DMS53 (cell line): ENCODE measurements around the gene OGFOD3.
A peak's percentile ranks its signal among the peaks of the same experiment; 100 is the strongest.
"Not testable (repeated sequence)": the region's sequence is repeated elsewhere in the genome, so short reads cannot be mapped to it uniquely, and the experiment has no call there.

Source experiments
- DNase-seq: peaks from one replicate; lab custom pipeline; 2025; lab: John Stamatoyannopoulos, UW

The OGFOD3 gene

DNA sequence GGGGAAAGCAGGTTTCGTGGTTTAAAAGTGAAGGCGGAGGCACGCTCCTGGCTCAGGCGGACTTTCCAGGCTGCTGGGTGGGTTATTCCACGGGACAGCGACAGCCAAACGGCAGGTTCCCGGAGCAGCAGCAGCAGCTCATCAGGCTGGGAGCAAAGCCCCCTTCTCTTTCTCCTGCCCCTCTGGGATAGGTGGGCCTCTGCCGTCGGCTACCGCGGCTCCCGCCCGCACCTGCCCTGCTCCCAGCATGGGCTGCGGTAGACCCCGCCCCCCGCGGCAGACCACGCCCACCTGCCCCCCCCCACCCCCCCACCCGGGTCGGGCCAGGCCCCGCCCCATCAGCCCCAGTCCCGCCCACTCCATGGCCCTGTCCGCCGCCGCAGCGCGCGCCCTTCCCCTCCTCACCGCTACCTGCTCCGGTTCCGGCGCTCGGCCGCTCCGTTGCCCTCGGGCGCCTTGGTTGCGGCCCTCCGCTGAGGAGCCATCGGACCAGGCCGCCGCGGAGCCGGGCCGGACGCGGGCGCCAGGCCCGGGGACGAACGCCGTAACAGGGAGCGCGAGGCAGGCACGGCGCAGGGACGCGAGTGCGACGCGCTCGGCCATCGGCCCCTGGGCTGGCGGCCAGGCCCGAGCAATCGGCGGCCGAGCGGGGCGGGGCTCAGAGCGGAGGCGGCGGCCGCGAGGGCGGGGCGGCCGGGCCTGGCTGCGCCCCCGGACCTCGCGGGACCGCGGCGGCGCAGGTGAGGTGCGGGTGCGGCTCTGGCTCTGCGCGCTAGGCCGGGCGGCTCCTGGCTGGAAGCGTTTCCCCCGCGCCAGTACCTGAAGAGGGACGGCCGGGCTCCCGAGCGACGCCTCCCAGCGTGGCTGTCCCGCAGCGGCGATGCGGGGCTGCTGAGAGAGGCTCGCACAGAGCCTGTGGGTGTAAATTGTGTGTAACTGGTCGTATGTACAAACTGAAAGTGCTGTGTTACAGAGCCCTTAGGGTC is at the start of gene OGFOD3, which contains the start of gene HEXD:
OGFOD3 (minus strand) TSS at position 586 of the 986 bp plus-strand sequence; CDS start at position 485, 101 bp downstream.
HEXD (plus strand) TSS at position 347 of the 986 bp plus-strand sequence. CDS start 1,453 bp downstream, outside the sequence.
- peak; percentile 96 for DNase-seq

DNA sequence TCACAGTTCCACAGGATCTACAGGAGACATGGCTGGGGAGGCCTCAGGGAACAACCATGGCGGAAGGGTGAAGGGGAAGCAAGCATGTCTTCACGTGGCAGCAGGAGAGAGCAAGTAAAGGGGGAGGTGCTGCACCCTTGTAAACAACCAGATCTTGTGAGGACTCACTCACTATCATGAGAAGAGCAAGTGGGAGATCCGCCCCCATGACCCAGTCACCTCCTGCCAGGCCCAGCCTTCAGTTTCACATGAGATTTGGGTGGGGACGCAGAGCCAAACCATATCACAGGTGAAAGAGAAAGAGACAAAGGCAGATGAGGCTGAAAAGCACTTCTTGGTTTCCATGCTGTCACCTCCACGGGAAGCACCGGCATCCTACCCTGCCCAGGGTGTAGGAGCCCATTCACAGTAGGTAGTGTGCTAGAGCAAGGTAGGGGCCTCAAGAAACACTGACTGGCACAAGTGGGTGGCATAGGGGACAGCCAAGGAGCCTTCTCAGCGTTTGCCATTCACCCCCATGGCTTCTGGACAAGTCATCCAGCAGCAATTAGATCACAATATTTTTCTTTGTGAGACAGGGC is 46.7 kb upstream of the OGFOD3 start:
- DNase-seq = no peak

- DNase-seq = no peak
Measured at GRCh38 chr17:82464567-82464929, 46.2 kb upstream of the OGFOD3 start.

DNA sequence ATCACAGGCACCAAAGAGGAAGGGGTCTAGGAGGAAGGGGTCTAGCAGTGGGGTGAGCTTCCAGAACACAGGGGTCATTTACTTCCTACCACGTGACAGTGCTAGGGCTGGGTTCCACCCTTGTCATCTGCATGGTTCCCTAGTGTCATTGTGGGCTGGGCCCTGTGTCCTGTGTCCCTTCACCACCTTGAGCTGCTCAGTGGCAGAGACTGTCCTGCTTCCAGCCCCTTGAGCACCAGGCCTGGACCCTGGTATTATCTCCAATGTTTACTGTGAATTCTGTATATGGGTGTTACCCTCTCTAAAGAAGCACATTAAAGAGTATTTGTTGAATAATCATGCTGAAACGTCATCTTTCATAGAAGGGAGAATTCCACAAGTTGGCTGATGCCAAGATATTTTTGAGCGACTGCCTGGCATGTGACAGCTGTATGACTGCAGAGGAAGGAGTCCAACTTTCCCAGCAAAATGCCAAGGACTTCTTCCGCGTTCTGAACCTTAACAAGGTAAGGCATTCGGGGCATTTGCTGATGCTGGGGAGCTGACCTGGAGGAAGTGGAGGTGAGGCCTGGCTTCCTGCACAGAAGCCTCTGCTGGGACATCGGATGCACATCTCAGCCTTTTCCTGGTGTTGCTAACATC is 45.7 kb upstream of the OGFOD3 start:
- DNase-seq = no peak

GRCh38 chr17:82463391-82463790 is 45.0 kb upstream of the OGFOD3 start:
- no peak for DNase-seq

DNA sequence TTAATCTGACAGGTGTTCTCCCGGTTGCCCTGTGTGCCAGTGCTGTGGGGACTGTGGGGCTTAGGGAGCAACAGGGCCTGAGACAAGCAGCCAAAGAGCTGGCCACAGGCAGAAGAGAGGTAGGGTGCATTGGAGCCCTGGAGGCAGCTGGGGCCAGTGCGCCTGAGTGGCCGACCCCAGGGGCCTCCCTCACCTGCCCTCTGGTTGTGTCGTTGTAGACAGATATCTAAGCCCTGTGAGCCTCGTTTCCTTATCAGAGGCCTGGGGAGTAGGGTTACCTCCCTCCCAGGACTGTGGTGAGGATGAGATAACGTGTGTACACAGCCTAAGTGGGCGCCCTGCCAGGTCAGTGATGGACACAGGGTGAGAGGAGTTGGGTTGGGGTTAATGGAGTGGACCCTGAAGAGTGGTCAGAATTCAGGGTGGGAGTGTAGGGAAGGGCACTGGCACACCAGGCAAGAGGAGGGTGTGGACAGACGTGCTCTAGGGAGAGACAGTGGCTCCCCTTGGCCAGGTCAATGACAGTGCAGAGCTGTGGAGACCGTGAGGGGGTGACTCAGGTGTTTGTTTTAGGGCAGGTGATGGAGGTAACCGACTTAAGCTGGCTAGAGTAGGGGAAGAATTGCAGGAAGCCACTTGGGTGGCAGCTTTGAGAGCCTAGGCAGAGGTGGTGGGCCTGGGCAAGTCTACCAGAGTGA is 43.6 kb upstream of the OGFOD3 start:
- peak; percentile 98 for DNase-seq

GRCh38 chr17:82459936-82460335 is 41.5 kb upstream of the OGFOD3 start:
- DNase-seq = not testable (repeated sequence)

DNA sequence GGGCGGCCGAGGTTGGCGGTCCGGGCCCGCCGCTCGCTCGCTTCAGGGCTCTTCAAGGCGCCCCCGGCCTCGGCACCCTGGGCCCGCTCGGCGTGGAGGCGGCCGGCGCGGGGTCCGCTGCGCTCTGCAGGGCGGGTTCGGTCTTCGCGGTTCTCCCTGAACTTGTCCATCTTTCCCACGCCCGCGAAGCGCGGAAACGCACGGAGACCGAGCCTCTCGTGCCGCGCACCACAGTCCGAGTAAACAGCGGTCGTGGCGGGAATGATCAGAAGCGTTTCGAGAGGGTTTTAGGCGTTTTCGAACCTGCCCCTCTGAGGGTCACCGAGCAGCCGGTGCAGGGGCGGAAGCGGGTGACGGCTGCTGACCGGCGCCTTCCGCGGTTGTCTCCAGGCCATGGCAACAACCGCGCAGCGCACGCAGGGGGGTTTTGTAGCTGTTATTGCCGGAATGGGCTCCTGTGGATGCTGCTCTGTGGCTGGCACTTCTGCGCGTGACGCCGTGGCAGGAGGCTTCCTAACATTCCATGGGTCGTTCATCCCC is 40.6 kb upstream of the OGFOD3 start:
- DNase-seq = peak; percentile 71

DNA sequence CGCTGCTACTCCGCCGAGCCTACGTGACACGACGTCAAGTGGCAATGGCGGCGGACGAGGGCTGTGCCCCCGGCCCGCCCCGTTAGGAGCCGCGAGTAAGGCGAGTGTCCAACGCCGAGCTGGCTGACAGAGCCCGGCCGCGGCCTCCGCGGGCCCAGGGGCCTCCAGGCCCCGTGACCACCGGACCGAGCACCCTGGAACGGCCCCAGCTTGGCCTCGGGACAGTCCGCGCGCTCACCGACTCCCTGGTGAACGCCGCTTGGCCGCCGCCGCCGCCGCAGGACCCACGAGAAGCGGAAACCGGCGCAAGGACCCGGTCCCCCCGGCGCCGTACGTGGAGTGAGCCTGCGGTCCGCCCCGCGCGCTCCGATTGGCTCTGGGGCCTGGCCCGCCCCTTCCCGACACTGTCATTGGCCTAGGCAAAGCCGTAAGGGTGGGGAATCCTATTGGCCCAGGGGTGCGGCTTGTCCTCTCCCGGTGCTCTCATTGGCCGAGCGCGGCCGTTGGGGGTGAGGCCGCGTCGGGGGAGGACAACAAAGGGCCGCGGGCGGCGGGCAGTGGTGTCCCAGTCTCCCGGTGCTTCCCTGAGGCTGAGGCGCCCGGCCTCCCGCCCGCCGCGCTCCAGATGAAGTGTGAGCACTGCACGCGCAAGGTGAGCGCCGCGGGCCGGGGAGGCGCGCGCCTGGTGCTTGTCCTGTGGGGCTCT is 39.9 kb upstream of the OGFOD3 start, which contains the start of gene NARF:
NARF (plus strand) TSS at position 563 of the 706 bp plus-strand sequence; CDS start at position 626, 63 bp downstream.
- DNase-seq = peak; percentile 100

- DNase-seq = no peak
Measured at GRCh38 chr17:82457929-82458178, 39.5 kb upstream of the OGFOD3 start.

DNA sequence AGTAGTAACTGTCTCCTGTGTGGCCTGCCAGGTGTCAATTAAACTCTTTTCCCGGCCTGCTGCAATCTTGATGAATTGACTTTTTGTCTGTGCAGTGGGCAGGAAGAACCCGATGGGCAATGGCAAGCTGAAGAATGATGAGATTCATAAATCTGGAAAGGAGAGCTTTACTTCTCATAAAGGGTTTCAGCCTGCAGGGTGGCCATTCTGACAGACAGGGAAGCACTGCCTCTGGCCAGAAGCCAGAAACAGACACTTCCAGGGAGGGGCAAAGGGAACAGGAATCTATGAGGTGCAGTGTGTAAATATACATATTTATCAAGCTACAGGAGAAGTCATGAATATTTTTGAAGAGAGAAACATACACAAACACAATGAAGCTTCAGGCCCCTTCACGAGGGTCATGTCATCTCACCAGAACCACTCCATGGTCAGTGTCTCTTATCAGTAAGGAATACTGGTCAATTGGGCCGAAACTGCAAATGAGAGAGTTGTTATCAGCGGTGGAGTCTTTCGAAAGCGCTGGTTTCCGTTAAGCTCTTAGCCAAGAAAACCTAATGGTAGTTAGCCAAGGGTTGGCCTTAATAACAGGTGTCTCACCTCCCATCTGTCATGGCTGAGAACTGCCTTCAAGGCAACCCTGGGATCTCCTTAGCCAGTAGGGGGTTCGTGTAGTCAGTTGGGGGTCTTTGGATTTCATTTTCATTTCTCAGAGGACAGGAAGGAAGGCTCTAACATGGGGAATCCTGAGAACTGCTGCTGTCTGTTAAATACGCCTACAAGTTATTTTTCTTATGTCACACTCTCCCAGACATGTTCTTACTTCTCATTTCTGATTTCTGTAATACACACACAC is 38.9 kb upstream of the OGFOD3 start:
- DNase-seq = peak; percentile 33

DNA sequence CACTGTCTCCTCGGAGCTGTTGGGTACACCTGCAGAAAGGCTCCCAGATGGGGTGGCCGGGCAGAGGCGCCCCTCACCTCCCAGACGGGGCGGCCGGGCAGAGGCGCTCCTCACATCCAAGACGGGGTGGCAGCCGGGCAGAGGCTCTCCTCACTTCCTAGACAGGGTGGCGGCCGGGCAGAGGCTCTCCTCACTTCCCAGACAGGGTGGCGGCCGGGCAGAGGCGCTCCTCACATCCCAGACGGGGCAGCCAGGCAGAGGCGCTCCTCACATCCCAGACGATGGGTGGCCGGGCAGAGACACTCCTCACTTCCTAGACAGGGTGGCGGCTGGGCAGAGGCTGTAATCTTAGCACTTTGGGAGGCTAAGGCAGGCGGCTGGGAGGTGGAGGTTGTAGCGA is 35.3 kb upstream of the OGFOD3 start:
- not testable (repeated sequence) for DNase-seq

GRCh38 chr17:82453151-82453550 is 34.8 kb upstream of the OGFOD3 start:
- DNase-seq = not testable (repeated sequence)

DNA sequence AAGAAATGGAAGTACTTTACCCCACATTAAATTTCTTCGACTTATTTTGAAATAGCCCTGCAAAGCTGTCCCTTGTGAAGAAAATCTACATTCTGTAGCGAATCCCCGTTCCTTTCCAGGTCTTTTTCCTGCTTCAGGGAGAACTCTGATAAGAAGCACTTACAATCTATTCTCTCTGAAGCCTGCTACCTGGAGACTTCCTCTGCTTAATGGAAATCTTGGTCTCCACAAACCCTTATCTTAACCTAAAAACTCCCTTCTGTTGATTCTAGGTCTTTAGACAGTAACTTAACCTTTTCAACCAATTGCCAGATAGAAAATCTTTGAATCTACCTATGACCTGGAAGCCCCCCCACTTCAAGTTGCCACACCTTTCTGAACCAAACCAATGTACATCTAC is 33.8 kb upstream of the OGFOD3 start:
- DNase-seq = no peak

- DNase-seq = peak; percentile 98
Measured at GRCh38 chr17:82450357-82451106, 32.1 kb upstream of the OGFOD3 start, which contains the start of gene CYBC1. Gene CYBC1 (minus strand): TSS chr17:82450752. CDS start chr17:82449254, 1,498 bp downstream.

DNA sequence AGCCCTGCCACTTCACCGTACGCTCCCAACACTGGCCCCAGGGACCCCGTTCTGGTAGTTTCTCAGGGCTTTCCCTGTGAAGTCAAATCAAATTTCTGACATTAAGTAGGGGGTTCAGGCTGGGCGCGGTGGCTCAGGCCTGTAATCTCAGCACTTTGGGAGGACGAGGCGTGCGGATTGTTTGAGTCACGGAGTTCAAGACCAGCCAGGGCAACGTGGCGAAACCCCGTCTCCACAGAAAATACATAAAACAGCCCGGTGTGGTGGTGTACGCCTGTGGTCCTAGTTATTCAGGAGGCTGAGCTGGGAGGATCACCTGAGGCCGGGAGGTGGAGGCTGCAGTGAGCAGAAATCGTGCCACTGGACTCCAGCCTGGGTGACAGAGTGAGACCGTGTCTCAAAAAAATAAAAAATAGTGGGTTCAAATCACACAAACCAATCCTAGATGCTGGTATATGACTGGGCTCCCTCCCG is 31.5 kb upstream of the OGFOD3 start:
- no peak for DNase-seq

DNA sequence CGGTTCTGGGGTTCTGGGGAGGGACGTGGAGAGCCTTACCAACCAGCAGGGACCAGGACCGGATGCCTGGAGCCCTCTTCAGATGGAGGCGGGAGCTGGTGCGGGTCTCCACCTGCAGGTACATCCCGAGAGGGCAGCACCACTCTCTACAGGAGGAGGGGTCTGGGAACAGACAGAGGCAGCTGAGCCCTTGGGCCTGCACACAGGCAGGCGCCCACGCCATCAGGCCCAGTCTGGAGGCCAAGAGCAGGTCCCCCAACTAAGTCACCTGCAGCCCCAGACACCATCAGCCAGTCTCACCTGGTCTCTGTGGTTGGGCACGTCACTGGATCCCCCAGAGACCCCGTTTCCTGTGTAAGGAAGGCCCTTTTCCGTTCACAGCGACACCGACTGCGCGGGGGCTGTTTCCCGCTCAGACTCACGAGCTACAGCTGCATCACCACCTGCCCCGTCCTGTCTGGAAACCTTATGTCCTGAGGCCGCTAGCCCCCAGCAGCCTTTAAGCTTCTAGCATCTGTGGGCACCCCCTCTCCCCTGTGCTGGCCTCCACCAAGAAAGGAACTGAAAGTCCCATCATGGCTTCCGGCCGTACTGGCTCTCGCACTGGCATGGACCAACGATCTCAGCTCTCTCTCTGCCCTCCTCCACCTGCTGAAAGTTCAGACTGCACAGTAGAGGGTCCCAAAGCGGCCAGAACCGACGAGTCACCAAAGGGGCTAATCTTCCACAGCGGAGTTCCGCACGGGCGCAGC is 30.9 kb upstream of the OGFOD3 start:
- DNase-seq = no peak

DNA sequence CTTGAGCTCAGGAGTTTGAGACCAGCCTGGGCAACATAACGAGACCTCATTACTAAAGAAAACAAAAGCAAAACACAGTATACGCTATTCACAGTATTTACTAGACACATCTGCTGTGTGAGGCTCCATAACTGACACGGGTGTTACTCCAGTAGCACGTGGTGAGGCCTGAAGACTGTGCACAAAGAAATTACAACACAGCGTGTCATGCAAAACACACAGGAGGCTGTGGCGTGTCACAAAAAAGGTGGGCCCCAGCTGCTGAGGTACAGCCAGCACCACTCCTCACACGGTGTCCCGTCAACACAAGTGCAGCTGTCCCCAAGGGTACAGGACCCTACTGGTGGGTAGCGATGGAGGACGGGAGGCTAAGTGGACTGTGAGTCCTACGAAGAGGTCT is 29.5 kb upstream of the OGFOD3 start:
- no peak for DNase-seq

DNA sequence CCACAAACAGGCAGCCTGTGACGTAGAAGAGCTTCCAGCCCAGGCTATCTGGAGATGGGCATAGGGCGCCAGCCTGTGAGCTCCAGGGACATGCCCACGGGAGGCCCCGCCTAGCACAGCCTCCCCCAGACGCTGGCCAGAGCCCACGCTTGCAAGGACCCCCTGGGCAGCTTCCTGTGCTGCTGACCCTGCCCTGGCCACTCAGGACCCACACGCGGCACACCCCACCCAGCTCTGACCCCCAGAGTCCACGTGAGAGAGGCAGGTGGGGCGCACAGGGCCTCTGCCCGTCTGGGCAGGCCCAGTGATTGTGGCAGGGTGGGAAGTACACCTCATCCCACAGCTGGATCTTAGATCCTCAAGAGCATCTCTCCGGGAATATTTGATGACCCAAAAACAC is 28.3 kb upstream of the OGFOD3 start:
- DNase-seq = no peak
